Measurements from ENCODE around the gene KLK15.
A peak's percentile ranks its signal among the peaks of the same experiment; 100 is the strongest.

Gene KLK15

DNA sequence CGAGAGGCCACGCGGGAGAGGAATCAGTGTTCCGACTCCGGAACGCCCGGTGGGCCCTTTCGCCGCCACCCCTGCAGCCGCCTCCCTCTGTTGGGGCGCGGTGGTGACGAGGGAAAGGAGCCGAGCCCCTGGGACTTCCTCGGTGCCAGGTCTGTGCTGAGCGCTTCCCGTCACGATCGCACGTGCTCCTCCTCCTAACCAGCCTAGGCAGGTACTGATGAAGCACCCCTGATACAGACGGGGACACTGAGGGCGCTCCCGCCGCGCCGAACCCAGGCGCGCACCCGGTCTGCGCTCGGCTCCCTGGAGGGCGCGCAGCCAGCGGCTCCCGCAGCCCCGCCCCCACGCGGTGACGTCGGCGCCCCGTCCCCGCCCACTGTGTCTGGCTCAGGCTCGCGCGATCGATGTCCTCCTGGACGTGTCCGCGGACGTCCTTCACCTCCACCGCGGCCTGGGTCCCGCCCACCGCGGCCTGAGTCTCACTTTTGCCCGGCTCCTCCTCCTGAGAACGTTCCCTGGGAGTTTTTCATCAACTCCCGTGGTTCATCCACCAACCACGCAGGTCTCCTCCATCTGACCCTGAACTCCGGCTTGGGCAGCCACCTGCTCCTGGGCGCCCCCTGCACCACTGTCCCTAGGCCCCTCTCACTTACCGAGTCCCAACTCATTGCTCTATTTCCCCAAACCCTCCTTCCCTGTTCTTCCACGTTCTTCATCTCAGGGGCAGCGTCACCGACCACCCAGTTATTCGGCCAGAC is 2.6 kb upstream of the KLK15 start:
- H3K36me3 Mint-ChIP-seq (ENCODE audit: low read depth), result no peaks in the 10 kb centered on the region
- peaks cover 11% of the 10 kb centered on the region for H3K4me1 Mint-ChIP-seq (ENCODE audit: low read depth)
- no peak overlapping the region for H3K27ac Mint-ChIP-seq
- peak overlapping the region; percentile 73 for H3K4me3 Mint-ChIP-seq
- DNase-seq, result peak; percentile 86
- H3K9me3 Mint-ChIP-seq, result no peaks in the 10 kb centered on the region
- H3K27me3 Mint-ChIP-seq, result peaks cover 74% of the 10 kb centered on the region

- no peak overlapping the region for H3K27ac Mint-ChIP-seq
- peak overlapping the region; percentile 73 for H3K4me3 Mint-ChIP-seq
- no peak for DNase-seq
- H3K36me3 Mint-ChIP-seq (ENCODE audit: low read depth), result no peaks in the 10 kb centered on the region
- no peaks in the 10 kb centered on the region for H3K9me3 Mint-ChIP-seq
- peaks cover 75% of the 10 kb centered on the region for H3K27me3 Mint-ChIP-seq
- H3K4me1 Mint-ChIP-seq (ENCODE audit: low read depth), result peaks cover 11% of the 10 kb centered on the region
These were observed 1.9 kb upstream of the KLK15 start for GRCh38 chr19:50835103-50835784.

- no peak overlapping the region for H3K4me3 Mint-ChIP-seq
- H3K9me3 Mint-ChIP-seq, result no peaks in the 10 kb centered on the region
- H3K27me3 Mint-ChIP-seq, result peaks cover 76% of the 10 kb centered on the region
- H3K36me3 Mint-ChIP-seq (ENCODE audit: low read depth), result no peaks in the 10 kb centered on the region
- H3K4me1 Mint-ChIP-seq (ENCODE audit: low read depth), result peaks cover 11% of the 10 kb centered on the region
- DNase-seq, result no peak
- H3K27ac Mint-ChIP-seq, result no peak overlapping the region
These were observed 411 bp upstream of the KLK15 start for GRCh38 chr19:50833802-50834167.

GRCh38 chr19:50832666-50833065 is 708 bp downstream of the KLK15 start:
- peaks cover 11% of the 10 kb centered on the region for H3K4me1 Mint-ChIP-seq (ENCODE audit: low read depth)
- H3K36me3 Mint-ChIP-seq (ENCODE audit: low read depth), result no peaks in the 10 kb centered on the region
- H3K27ac Mint-ChIP-seq, result no peak overlapping the region
- no peak for DNase-seq
- no peaks in the 10 kb centered on the region for H3K9me3 Mint-ChIP-seq
- no peak overlapping the region for H3K4me3 Mint-ChIP-seq
- peaks cover 76% of the 10 kb centered on the region for H3K27me3 Mint-ChIP-seq

DNA sequence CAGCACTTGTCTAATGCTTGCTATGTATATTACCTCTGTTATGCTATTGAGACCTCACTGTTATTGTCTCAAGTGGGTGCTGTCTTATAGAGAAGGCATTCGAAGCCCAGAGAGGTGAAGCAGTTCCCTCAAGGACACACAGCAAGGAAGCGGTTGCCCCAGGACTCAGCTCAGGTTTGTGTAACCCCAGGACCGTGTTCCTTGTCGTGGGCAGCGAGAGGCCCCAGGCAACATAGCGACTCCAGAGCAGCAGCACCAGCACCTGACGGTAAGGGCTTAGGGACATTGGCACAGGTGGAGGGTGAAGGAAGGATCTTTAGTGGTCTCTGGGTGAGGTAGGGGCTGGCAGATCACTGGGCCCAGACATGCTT is 2.4 kb downstream of the KLK15 start:
- no peak for DNase-seq
- Mint-ChIP-seq H3K27me3 (peaks cover 73% of the 10 kb centered on the region), H3K36me3 (ENCODE audit: low read depth) (no peaks in the 10 kb centered on the region), H3K27ac (no peak overlapping the region), H3K4me3 (no peak overlapping the region), H3K9me3 (no peaks in the 10 kb centered on the region), H3K4me1 (ENCODE audit: low read depth) (peaks cover 8% of the 10 kb centered on the region)

DNA sequence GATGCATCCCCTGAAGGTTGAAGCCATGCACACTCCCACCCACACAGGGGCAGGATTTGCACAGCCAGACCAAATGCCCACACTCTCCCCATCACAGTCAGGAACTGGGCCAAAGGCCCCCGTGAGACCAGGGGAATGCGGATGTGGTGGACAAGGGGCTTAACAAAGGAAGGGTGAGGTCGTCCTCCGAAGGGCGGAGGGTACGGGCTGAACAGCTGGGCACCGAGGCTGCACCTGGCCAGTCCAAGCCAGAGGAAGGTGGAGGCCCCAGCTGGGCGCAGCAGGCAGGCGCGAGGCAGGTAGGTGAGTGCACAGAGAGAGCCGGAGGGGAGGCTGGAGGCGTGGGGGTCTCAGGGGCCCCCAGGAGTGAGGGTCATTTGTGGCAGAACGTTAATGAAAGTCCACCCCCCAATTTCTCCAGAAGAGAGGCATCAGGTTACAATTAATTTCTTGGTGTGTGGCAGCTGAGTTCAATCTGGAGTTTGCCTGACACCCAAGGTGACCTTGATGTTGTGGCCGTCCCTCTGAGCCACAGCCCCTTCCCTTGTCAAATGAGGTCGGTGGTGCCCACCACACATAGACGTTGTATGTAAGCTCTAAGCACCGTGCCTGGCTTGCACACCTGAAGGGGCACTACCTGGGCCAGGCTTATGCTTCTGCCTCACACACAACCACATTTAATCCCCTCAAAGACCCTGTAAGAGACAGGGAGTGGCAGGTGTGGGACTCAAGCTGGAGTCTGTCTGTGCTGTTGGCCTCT is 2.9 kb downstream of the KLK15 start:
- H3K36me3 Mint-ChIP-seq (ENCODE audit: low read depth), result no peaks in the 10 kb centered on the region
- no peak for DNase-seq
- H3K4me3 Mint-ChIP-seq, result no peak overlapping the region
- H3K27me3 Mint-ChIP-seq, result peaks cover 70% of the 10 kb centered on the region
- H3K9me3 Mint-ChIP-seq, result no peaks in the 10 kb centered on the region
- peaks cover 5% of the 10 kb centered on the region for H3K4me1 Mint-ChIP-seq (ENCODE audit: low read depth)
- no peak overlapping the region for H3K27ac Mint-ChIP-seq

DNA sequence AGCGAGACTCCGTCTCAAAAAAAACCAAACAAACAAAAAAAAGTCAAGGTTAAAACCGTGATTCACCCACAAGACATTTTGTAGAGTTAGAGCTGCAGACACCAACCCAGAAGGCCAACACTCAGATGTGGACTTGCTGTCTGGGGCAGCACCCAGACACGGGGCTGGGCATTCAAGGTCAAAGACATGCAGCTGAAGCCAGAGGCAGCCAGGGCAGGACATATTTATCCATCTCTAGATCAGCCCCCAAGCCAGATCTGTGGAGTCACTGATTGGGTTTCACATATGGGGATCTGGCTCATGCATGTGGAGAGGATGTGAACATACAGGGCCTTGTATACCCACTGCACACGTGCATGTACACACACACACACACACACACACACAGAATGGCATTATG is 3.6 kb downstream of the KLK15 start:
- H3K4me3 Mint-ChIP-seq, result no peak overlapping the region
- H3K36me3 Mint-ChIP-seq (ENCODE audit: low read depth), result no peaks in the 10 kb centered on the region
- no peaks in the 10 kb centered on the region for H3K9me3 Mint-ChIP-seq
- H3K4me1 Mint-ChIP-seq (ENCODE audit: low read depth), result no peaks in the 10 kb centered on the region
- peaks cover 67% of the 10 kb centered on the region for H3K27me3 Mint-ChIP-seq
- no peak for DNase-seq
- no peak overlapping the region for H3K27ac Mint-ChIP-seq

DNA sequence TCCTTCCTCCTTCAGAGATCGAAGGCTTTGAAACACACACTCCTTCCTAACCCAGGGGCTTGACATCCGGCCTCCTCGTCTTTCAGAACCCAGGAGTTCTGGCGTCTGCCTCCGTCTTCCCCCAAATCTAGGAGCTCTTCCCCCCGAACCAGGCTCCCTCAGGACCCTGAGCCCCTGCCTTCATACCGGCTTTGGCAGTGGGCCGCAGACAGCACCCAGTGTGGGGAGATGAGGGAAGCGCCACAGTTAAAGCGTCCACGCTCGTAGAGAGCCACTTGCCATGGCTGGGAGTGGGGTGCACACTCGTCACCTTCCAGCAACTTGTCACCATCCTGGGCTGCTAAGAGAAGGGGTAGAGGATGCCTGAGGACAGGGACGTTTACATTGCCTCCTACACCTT is 5.9 kb downstream of the KLK15 start:
- Mint-ChIP-seq H3K4me3 (no peak overlapping the region), H3K36me3 (ENCODE audit: low read depth) (no peaks in the 10 kb centered on the region), H3K9me3 (no peaks in the 10 kb centered on the region), H3K4me1 (ENCODE audit: low read depth) (no peaks in the 10 kb centered on the region), H3K27ac (no peak overlapping the region), H3K27me3 (peaks cover 69% of the 10 kb centered on the region)
- no peak for DNase-seq

DNA sequence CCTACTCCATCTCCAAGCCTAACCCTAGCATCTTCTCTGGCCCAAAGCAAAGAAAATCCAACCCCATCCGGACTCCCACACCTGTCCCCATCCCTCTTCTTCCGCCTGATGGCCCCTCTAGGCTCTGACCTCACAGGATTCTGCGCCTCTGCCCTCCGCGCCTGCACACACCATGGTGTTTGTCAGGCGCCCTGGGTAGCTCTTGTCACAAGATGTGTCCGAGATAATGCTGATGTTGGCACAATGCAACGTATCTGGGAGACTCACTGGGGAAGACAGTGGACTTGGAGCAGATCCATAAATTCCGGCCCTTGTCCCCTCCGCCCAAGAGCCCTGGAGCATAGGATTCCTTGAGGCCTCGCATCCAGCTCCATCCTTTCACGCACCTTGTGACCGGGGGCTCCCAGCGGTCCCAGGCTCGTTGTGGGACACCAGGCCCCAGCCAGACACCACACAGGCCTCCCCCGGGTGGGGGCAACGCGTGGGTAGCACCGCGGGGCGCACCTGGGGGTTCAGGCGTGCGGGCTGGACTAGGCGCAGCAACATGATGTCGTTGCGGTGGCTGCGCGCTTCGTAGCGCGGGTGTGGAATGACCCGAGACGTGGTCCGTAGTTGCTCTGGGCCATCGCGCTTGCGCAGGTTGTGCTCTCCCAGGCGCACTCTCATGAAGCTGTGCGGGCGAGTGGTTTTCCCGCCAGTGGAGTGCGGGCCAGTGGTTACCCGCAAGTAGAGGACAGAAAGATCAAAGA is 6.7 kb downstream of the KLK15 start:
- Mint-ChIP-seq H3K27ac (no peak overlapping the region), H3K36me3 (ENCODE audit: low read depth) (no peaks in the 10 kb centered on the region), H3K4me3 (no peak overlapping the region), H3K4me1 (ENCODE audit: low read depth) (no peaks in the 10 kb centered on the region), H3K27me3 (peaks cover 71% of the 10 kb centered on the region), H3K9me3 (no peaks in the 10 kb centered on the region)
- no peak for DNase-seq

- no peak for DNase-seq
- Mint-ChIP-seq H3K36me3 (ENCODE audit: low read depth) (no peaks in the 10 kb centered on the region), H3K9me3 (no peaks in the 10 kb centered on the region), H3K4me1 (ENCODE audit: low read depth) (peaks cover 23% of the 10 kb centered on the region), H3K4me3 (no peak within 1 kb of the TSS), H3K27ac (no peak within 1 kb of the TSS), H3K27me3 (peaks cover 82% of the 10 kb centered on the region)
These were observed 9.9 kb downstream of the KLK15 start, which contains the start of gene KLK1 for GRCh38 chr19:50823389-50824042. Gene KLK1, minus strand, starts transcription at chr19:50823787. Its CDS starts 39 bp downstream, at chr19:50823748.

GRCh38 chr19:50822661-50823208 is 10.6 kb downstream of the KLK15 start:
- Mint-ChIP-seq H3K4me3 (no peak overlapping the region), H3K27ac (no peak overlapping the region), H3K36me3 (ENCODE audit: low read depth) (no peaks in the 10 kb centered on the region), H3K9me3 (no peaks in the 10 kb centered on the region), H3K4me1 (ENCODE audit: low read depth) (peaks cover 28% of the 10 kb centered on the region), H3K27me3 (peaks cover 82% of the 10 kb centered on the region)
- DNase-seq, result no peak

DNA sequence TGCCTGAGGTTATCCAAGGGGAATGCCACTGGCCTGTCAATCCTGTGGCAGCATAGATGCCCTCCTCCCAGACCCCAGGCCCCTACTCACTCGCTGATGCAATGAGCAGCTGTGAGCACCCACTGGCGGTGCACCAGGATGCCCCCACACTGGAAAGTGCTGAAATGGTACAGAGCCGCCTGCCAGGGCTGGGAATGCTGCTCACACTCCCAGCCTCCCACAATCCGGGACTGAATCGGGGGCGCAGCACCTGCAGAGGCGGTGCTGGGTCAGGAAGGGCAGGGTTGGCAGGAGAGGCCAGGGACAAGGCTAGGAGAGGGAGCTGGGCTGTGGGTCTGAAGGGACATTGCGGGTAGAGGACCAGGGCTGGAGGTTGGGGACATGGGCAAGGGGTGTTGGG is 11.8 kb downstream of the KLK15 start:
- H3K27ac Mint-ChIP-seq, result no peak overlapping the region
- H3K4me1 Mint-ChIP-seq (ENCODE audit: low read depth), result peaks cover 38% of the 10 kb centered on the region
- H3K36me3 Mint-ChIP-seq (ENCODE audit: low read depth), result no peaks in the 10 kb centered on the region
- no peaks in the 10 kb centered on the region for H3K9me3 Mint-ChIP-seq
- no peak overlapping the region for H3K4me3 Mint-ChIP-seq
- DNase-seq, result no peak
- H3K27me3 Mint-ChIP-seq, result peaks cover 81% of the 10 kb centered on the region

DNA sequence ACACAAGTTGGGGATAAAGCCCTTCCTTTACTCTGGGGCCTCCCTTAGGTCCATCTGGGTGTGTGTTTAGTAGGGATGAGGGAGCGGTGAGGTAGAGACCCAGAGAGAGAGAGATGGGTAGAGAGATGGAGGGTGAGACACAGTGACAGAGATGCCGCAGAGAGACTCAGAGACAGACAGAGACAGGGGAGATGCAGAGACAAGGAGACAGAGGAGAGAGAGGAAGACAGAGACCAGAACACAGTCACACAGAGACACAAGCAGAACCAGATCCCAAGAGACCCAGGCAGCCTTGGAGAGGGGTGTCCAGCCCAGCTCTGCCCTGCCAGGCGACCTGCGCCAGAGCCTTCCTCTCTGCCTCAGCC is 12.1 kb downstream of the KLK15 start:
- Mint-ChIP-seq H3K27ac (no peak overlapping the region), H3K27me3 (peaks cover 82% of the 10 kb centered on the region), H3K4me3 (no peak overlapping the region), H3K4me1 (ENCODE audit: low read depth) (peaks cover 41% of the 10 kb centered on the region), H3K36me3 (ENCODE audit: low read depth) (no peaks in the 10 kb centered on the region), H3K9me3 (no peaks in the 10 kb centered on the region)
- no peak for DNase-seq
